ENCODE measurements around the gene HSD17B13.

DNA sequence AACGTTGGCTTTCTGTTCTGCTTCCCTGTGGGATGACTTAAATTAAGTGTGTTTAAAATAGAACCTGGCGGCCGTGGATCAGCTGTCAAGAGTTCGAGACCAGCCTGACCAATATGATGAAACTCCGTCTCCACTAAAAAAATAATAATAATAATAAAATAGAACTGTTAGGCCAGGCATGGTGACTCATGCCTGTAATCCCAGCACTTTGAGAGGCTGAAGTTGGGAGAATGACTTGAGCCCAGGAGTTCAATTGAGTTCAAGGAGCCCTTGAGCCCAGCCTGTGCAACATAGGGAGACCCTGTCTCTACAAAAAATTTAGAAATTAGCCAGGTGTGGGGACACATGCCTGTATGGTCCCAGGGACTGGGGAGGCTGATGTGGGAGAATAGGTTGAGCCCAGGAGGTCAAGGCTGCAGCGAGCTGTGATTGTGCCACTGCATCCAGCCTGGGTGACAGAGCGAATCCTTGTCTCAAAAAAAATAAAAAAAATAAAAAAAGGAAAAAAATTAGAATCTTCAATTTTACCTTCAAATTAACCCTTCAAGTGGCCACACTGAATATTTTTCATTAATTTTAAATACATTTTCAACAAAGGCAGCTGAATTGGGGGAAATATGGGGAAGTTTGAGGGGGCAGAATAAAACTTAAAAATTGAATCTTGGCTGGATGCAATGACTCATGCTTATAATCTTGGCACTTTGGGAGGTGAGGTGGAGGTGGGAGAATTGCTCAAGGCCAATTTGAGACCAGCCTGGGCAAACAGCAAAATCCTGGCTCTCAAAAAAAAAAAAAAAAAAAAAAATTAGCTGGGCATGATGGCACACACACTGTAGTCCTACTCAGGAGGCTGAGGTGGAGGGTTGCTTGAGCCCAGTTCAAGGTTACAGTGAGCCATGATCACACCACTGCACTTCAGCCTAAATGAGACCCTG lies 31.8 kb upstream of the HSD17B13 start:
- no peak for TF ChIP-seq ZNF660 (CRISPR knock-in tag; IDR thresholded peaks at IDR 0.05; ENCODE audit: borderline replicate concordance, low read depth)
- TF ChIP-seq HNRNPK (IDR thresholded peaks at IDR 0.05; ENCODE audit: low read depth, low read length, poor library complexity, severe bottlenecking) = no peak
- TF ChIP-seq ZNF451 (CRISPR knock-in tag; IDR thresholded peaks at IDR 0.05) = no peak
- TF ChIP-seq, protein P1, sequence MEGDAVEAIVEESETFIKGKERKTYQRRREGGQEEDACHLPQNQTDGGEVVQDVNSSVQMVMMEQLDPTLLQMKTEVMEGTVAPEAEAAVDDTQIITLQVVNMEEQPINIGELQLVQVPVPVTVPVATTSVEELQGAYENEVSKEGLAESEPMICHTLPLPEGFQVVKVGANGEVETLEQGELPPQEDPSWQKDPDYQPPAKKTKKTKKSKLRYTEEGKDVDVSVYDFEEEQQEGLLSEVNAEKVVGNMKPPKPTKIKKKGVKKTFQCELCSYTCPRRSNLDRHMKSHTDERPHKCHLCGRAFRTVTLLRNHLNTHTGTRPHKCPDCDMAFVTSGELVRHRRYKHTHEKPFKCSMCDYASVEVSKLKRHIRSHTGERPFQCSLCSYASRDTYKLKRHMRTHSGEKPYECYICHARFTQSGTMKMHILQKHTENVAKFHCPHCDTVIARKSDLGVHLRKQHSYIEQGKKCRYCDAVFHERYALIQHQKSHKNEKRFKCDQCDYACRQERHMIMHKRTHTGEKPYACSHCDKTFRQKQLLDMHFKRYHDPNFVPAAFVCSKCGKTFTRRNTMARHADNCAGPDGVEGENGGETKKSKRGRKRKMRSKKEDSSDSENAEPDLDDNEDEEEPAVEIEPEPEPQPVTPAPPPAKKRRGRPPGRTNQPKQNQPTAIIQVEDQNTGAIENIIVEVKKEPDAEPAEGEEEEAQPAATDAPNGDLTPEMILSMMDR (CRISPR knock-in tag; IDR thresholded peaks at IDR 0.05) = no peak
- TF ChIP-seq RFX5 (IDR thresholded peaks at IDR 0.05; ENCODE audit: low read depth, low read length) = no peak
